ENCODE results near the gene AGAP1.

AGAP1 gene

DNA sequence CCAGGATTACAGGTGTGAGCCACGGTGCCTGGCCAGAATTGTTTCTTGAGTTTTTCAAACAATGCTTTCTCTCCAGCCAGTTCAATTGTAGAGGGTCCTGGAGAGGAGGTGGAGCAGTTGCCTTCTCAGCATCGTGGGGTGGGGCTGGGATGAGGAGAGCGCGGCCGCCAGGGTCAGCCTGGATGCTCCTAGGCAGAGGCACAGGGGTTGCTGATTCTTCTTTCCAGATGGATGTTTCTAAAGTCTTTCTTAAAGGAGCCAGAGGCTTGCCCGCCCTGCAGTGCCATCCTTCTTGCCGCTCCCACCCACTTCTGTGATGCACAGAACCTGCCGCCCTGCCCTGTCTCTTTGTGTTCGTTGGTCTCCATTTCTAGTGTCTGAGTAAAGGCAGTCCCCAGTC, 61.1 kb downstream of the AGAP1 start:
- H3K4me3 ChIP-seq (ENCODE audit: low read length) = no peak overlapping the region
- no peak for DNase-seq (ENCODE audit: low read depth)
- TF ChIP-seq, protein P1, sequence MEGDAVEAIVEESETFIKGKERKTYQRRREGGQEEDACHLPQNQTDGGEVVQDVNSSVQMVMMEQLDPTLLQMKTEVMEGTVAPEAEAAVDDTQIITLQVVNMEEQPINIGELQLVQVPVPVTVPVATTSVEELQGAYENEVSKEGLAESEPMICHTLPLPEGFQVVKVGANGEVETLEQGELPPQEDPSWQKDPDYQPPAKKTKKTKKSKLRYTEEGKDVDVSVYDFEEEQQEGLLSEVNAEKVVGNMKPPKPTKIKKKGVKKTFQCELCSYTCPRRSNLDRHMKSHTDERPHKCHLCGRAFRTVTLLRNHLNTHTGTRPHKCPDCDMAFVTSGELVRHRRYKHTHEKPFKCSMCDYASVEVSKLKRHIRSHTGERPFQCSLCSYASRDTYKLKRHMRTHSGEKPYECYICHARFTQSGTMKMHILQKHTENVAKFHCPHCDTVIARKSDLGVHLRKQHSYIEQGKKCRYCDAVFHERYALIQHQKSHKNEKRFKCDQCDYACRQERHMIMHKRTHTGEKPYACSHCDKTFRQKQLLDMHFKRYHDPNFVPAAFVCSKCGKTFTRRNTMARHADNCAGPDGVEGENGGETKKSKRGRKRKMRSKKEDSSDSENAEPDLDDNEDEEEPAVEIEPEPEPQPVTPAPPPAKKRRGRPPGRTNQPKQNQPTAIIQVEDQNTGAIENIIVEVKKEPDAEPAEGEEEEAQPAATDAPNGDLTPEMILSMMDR (IDR thresholded peaks at IDR 0.05; ENCODE audit: insufficient read depth, low read depth, low read length, missing control alignments) = no peak

DNA sequence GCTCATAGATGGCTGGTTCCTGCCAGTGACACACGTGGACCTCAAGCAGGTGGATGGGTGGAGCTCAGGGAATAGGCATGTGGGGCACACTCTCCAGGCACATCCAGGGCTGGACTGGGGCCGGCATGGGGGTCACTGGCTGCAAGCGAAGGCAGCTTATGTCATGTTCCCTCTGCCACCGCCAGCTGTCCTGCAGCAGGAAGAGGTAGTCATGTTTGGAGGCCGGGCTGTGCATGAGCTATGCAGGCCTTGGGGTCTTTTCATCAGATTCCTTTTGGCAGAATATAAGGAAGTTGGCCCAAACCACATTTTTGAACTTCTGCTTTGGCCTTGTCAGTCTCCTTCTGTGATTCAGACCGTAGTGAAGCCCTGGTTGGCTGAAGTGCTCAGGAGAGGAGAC, 61.5 kb downstream of the AGAP1 start:
- no peak overlapping the region for H3K4me3 ChIP-seq (ENCODE audit: low read length)
- TF ChIP-seq, protein P1 (IDR thresholded peaks at IDR 0.05; ENCODE audit: insufficient read depth, low read depth, low read length, missing control alignments) = no peak
- no peak for DNase-seq (ENCODE audit: low read depth)

DNA sequence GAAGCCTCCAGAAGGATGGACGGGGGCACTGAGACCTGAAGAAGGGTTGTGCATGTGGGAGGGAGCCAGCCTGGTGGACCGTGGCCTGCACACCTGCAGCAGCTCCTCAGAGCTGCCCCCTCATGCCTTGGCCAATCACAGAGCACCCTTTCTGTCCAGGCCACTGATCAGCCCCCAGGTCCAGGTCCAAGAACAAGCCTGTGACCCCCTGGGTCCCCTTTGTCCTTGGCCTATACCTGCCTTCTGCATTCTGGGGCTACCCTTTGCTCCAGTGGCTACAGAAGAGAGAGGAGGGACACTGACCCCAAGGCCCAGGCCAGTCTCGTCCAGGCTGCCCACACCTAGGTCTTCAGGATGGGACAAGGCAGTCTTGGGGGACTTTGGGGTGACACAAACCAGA, 62.2 kb downstream of the AGAP1 start:
- H3K4me3 ChIP-seq (ENCODE audit: low read length) = no peak overlapping the region
- DNase-seq (ENCODE audit: low read depth) = no peak
- TF ChIP-seq, protein P1 (IDR thresholded peaks at IDR 0.05; ENCODE audit: insufficient read depth, low read depth, low read length, missing control alignments) = no peak

DNA sequence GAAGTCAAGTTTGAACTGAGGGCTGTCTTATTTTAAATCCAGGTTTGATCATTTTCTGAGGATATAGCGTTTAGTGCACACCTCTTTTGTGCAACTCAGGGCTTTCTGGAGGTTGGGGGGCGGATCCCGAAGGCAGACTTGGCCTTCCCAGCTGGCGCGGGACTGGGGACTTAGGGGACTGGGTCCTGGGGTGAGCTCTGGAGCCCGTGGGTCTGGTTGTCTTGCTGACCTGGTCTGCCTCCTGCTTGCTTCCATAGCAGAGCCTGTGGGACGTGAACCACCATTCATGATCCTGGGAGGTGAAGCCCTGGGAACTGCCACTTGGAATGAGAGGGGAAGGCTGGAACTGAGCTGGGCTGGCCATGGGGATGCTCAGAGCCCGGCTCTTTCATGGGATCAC, 63.1 kb downstream of the AGAP1 start:
- no peak overlapping the region for H3K4me3 ChIP-seq (ENCODE audit: low read length)
- TF ChIP-seq, protein P1 (IDR thresholded peaks at IDR 0.05; ENCODE audit: insufficient read depth, low read depth, low read length, missing control alignments) = no peak
- no peak for DNase-seq (ENCODE audit: low read depth)

DNA sequence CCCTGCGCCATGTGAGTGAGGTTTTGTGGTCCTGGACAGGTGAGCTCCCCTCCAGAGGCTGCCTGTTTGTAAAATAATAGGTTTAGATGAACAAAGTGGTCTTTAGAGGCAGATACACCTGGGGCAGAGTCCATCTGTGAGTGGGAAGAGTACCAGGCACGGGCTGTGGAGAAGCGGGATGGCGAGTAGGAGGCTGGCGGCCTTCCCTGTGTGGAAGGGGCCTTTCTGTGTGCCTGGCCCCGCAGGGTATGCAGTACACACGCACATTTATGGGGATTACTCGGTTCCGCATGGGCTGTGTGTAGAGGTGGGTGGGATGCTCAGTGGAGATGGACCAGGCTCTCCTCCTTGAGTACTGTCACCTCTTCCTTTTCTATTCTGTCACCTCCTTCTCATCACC, 64.1 kb downstream of the AGAP1 start:
- no peak for DNase-seq (ENCODE audit: low read depth)
- no peak overlapping the region for H3K4me3 ChIP-seq (ENCODE audit: low read length)

DNA sequence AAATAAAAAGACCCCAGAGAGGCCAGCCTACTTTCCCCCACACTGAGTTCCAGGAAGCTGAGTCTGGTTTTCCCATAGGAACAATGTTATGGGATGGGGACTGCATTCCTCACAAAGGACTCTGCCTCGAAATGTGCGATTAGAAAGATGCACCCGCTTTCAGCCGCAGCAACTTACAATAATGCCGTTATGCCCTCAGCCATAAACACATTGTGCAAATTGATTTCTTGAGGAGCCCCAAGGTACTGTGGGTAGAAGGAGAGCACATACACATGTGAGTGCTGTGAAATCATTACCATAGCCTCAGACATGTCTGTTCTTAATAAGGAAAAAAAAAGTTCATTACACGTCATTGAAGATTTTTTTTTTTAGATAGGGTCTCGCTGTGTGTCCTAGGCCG, 64.7 kb downstream of the AGAP1 start:
- no peak for DNase-seq (ENCODE audit: low read depth)
- TF ChIP-seq, protein P1 (IDR thresholded peaks at IDR 0.05; ENCODE audit: insufficient read depth, low read depth, low read length, missing control alignments) = no peak
- no peak overlapping the region for H3K4me3 ChIP-seq (ENCODE audit: low read length)

More for the DNA sequence above, 64.1 kb downstream of the AGAP1 start:
- TF ChIP-seq, protein P1 (IDR thresholded peaks at IDR 0.05; ENCODE audit: insufficient read depth, low read depth, low read length, missing control alignments) = no peak

DNA sequence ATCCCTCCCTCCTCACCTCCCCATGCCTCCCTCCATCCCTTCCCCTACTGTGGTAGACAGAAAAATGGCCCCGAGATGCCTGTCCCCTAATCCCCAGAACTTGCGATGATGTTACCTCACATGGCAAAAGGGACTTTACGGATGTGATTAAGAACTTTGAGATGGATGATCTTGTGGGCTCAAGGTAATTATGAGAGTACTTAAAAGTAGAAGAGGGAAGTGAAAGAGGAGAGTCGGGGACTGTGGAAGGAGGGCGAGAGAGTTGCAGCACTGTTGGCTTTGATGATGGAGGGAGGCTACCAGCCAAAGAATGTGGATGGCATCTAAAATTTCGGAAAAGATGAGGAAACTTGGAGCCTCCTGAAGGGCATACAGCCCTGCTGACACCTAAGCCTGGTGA, 66.5 kb downstream of the AGAP1 start:
- TF ChIP-seq, protein P1 (IDR thresholded peaks at IDR 0.05; ENCODE audit: insufficient read depth, low read depth, low read length, missing control alignments) = no peak
- no peak overlapping the region for H3K4me3 ChIP-seq (ENCODE audit: low read length)
- no peak for DNase-seq (ENCODE audit: low read depth)

Data from epithelial cell of esophagus (primary cell).